ENCODE data around the gene NPRL2. TPM values are rescaled to one million over a fixed set of nuclear protein-coding genes. Genes with fewer than 3 reads are reported as not detected.

NPRL2 gene
- total and polyA plus RNA-seq, 9 of the 15 experiments (the other 6 are each of a cell fraction or from before 2014, with no cell fraction given), result 17.4 to 40.4 (median 24.4) TPM

GRCh38 chr3:50358911-50359759 is 8.6 kb upstream of the NPRL2 start, which contains the start of gene TMEM115 (continued):
- peak in 1 of 2 experiments; percentile 72; a peak in 3 of 4 replicates for TF ChIP-seq MNT (conservative IDR thresholded peaks at IDR 0.05)
- TF ChIP-seq NFYB (IDR thresholded peaks at IDR 0.05; ENCODE audit: extremely low read depth, insufficient read length), result no peak
- TF ChIP-seq LEF1 (IDR thresholded peaks at IDR 0.05), result no peak
- TF ChIP-seq CXXC5 (CRISPR knock-in tag; IDR thresholded peaks at IDR 0.05), result peak; percentile 76
- TF ChIP-seq NCOA1 (IDR thresholded peaks at IDR 0.05; ENCODE audit: low read depth), result no peak
- peak; percentile 99 for TF ChIP-seq ZNF143 (CRISPR knock-in tag; IDR thresholded peaks at IDR 0.05)
- no peak for TF ChIP-seq JUNB (CRISPR knock-in tag; conservative IDR thresholded peaks at IDR 0.05)
- no peak for TF ChIP-seq KDM1A (IDR thresholded peaks at IDR 0.05)
- TF ChIP-seq TBP (optimal IDR thresholded peaks at IDR 0.05; ENCODE audit: low read depth, low read length), result peak; percentile 62
- TF ChIP-seq ZNF431 (CRISPR knock-in tag; IDR thresholded peaks at IDR 0.05), result no peak
- TF ChIP-seq RBBP5 (IDR thresholded peaks at IDR 0.05; ENCODE audit: borderline replicate concordance, insufficient read depth, low read length, poor library complexity, severe bottlenecking), result peak; percentile 28
- 0 out of 2 replicates have a peak, but pooled peaks have one; percentile 55 for TF ChIP-seq HINFP (tag; conservative IDR thresholded peaks at IDR 0.05; ENCODE audit: low read depth)
- TF ChIP-seq UBTF (IDR thresholded peaks at IDR 0.05; ENCODE audit: borderline replicate concordance in 1 of 2, low read depth in 2 of 2, low read length in 2 of 2), result peak in 1 of 2 experiments; percentile 68; a peak in 1 of 4 replicates
- TF ChIP-seq ATF7 (IDR thresholded peaks at IDR 0.05), result peak; percentile 64
- peak in 1 of 2 experiments; percentile 56 for TF ChIP-seq E2F6 (IDR thresholded peaks at IDR 0.05; ENCODE audit: borderline replicate concordance in 1 of 2, extremely low read depth in 1 of 2, insufficient read depth in 1 of 2, insufficient read length in 1 of 2, low read depth in 1 of 2, low read length in 1 of 2, poor library complexity in 1 of 2, severe bottlenecking in 1 of 2)
- peak; percentile 39; the same call in 1 of the 2 replicates for TF ChIP-seq C11orf30 (IDR thresholded peaks at IDR 0.05; ENCODE audit: low read depth)
- no peak for TF ChIP-seq MCM3 (IDR thresholded peaks at IDR 0.05)
- no peak for TF ChIP-seq SMARCB1 (IDR thresholded peaks at IDR 0.05; ENCODE audit: insufficient read length, low read depth)

Measured in K562 (cell line).